Measurements from ENCODE around the gene SIGLEC6.

Gene SIGLEC6

GRCh38 chr19:51548891-51549305 is 17.4 kb upstream of the SIGLEC6 start:
- no peak for DNase-seq (ENCODE audit: low spot score)

- no peak for DNase-seq (ENCODE audit: low spot score)
These were observed 16.8 kb upstream of the SIGLEC6 start for GRCh38 chr19:51548213-51548651.

- DNase-seq (ENCODE audit: low spot score), result no peak
These were observed 16.1 kb upstream of the SIGLEC6 start for GRCh38 chr19:51547397-51548212.

- no peak for DNase-seq (ENCODE audit: low spot score)
These were observed 15.4 kb upstream of the SIGLEC6 start for GRCh38 chr19:51546650-51547396.

GRCh38 chr19:51546107-51546649 is 14.7 kb upstream of the SIGLEC6 start:
- no peak for DNase-seq (ENCODE audit: low spot score)

GRCh38 chr19:51544038-51544437 is 12.6 kb upstream of the SIGLEC6 start:
- DNase-seq (ENCODE audit: low spot score), result no peak

GRCh38 chr19:51542699-51543098 is 11.2 kb upstream of the SIGLEC6 start:
- no peak for DNase-seq (ENCODE audit: low spot score)

- DNase-seq (ENCODE audit: low spot score), result no peak
These were observed 10.2 kb upstream of the SIGLEC6 start for GRCh38 chr19:51541458-51542357.

GRCh38 chr19:51539821-51540366 is 8.4 kb upstream of the SIGLEC6 start:
- no peak for DNase-seq (ENCODE audit: low spot score)

GRCh38 chr19:51535535-51535934 is 4.1 kb upstream of the SIGLEC6 start:
- no peak for DNase-seq (ENCODE audit: low spot score)

- DNase-seq (ENCODE audit: low spot score), result no peak
These were observed 854 bp downstream of the SIGLEC6 start for GRCh38 chr19:51530616-51531015.

- no peak for DNase-seq (ENCODE audit: low spot score)
These were observed 2.2 kb downstream of the SIGLEC6 start for GRCh38 chr19:51529301-51529700.

- no peak for DNase-seq (ENCODE audit: low spot score)
These were observed 5.8 kb downstream of the SIGLEC6 start for GRCh38 chr19:51525651-51526050.

- no peak for DNase-seq (ENCODE audit: low spot score)
These were observed 6.7 kb downstream of the SIGLEC6 start for GRCh38 chr19:51524666-51525264.

GRCh38 chr19:51521781-51522180 is 9.7 kb downstream of the SIGLEC6 start:
- no peak for DNase-seq (ENCODE audit: low spot score)

- DNase-seq (ENCODE audit: low spot score), result no peak
These were observed 10.1 kb downstream of the SIGLEC6 start for GRCh38 chr19:51521357-51521756.

- no peak for DNase-seq (ENCODE audit: low spot score)
These were observed 10.7 kb downstream of the SIGLEC6 start for GRCh38 chr19:51520728-51521127.

- peak; percentile 49 for DNase-seq (ENCODE audit: low spot score)
These were observed 16.5 kb downstream of the SIGLEC6 start for GRCh38 chr19:51514866-51515481.

GRCh38 chr19:51513968-51514367 is 17.5 kb downstream of the SIGLEC6 start:
- DNase-seq (ENCODE audit: low spot score), result no peak

GRCh38 chr19:51511353-51511752 is 20.1 kb downstream of the SIGLEC6 start:
- DNase-seq (ENCODE audit: low spot score), result no peak

Measured in globus pallidus (tissue), 1 donor.